GM19023 (cell line): ENCODE data around the gene CCDC142.
A peak's percentile ranks its signal among the peaks of the same experiment; 100 is the strongest.
"Not testable (repeated sequence)": the region's sequence is repeated elsewhere in the genome, so short reads cannot be mapped to it uniquely, and the experiment has no call there.

Source experiments
- ATAC-seq: cut with Tn5 transposase; IDR thresholded peaks from one replicate; pipeline ENCODE4 v1.9.1; 2021; ENCODE audit warnings: mild to moderate bottlenecking, moderate library complexity; ENCODE audit not compliant: unreplicated experiment

Gene CCDC142

GRCh38 chr2:74472086-74472944, 10.5 kb downstream of the CCDC142 start, which contains the start of gene MRPL53:
Gene MRPL53, minus strand, starts transcription at chr2:74472680. Its CDS starts 20 bp downstream, at chr2:74472660.
- ATAC-seq: peak; percentile 89

- ATAC-seq: no peak
These were observed 11.3 kb downstream of the CCDC142 start for GRCh38 chr2:74471332-74472065.

GRCh38 chr2:74470742-74471141, 12.1 kb downstream of the CCDC142 start:
- not testable (repeated sequence) for ATAC-seq

GRCh38 chr2:74464406-74464805, 18.4 kb downstream of the CCDC142 start:
- peak; percentile 2 for ATAC-seq

- no peak for ATAC-seq
These were observed 20.1 kb downstream of the CCDC142 start for GRCh38 chr2:74462786-74463105.

GRCh38 chr2:74462054-74462785, 20.6 kb downstream of the CCDC142 start:
- no peak for ATAC-seq

GRCh38 chr2:74461187-74462053, 21.4 kb downstream of the CCDC142 start:
- ATAC-seq: no peak

- not testable (repeated sequence) for ATAC-seq
These were observed 22.6 kb downstream of the CCDC142 start for GRCh38 chr2:74460187-74460586.

GRCh38 chr2:74459503-74460118, 23.2 kb downstream of the CCDC142 start:
- ATAC-seq: not testable (repeated sequence)

- ATAC-seq: no peak
These were observed 23.8 kb downstream of the CCDC142 start for GRCh38 chr2:74458938-74459363.

- ATAC-seq: peak; percentile 81
These were observed 24.5 kb downstream of the CCDC142 start, which contains the start of gene WBP1 for GRCh38 chr2:74458132-74458937. Gene WBP1, plus strand, starts transcription at chr2:74458438. Its CDS starts 165 bp downstream, at chr2:74458603.

GRCh38 chr2:74457549-74458131, 25.2 kb downstream of the CCDC142 start:
- ATAC-seq: peak; percentile 37

GRCh38 chr2:74457129-74457548, 25.7 kb downstream of the CCDC142 start:
- no peak for ATAC-seq

GRCh38 chr2:74454654-74455511, 27.9 kb downstream of the CCDC142 start, which contains the start of gene INO80B:
Gene INO80B, plus strand, starts transcription at chr2:74455087. Its CDS starts 30 bp downstream, at chr2:74455117.
- peak; percentile 35 for ATAC-seq

- ATAC-seq: no peak
These were observed 32.1 kb downstream of the CCDC142 start for GRCh38 chr2:74450570-74451190.

- no peak for ATAC-seq
These were observed 34.0 kb downstream of the CCDC142 start for GRCh38 chr2:74448771-74449170.
